Endothelial cell of umbilical vein (primary cell): Measurements from ENCODE around the gene TXNRD3.

Experiments used
- POLR2AphosphoS5 ChIP-seq: IDR thresholded peaks from 2 replicates; pipeline ENCODE4 v1.6.1; 2012; ENCODE audit warnings: low read depth, mild to moderate bottlenecking, control low read depth, low read length, moderate library complexity; ENCODE audit not compliant: insufficient read depth
- TF ChIP-seq, protein P1 (sequence below), 2 donors: IDR thresholded peaks; 1 replicate in 1 of 2; 2 replicates in 1 of 2; pipeline ENCODE4 v1.5.1; 2011; ENCODE audit warnings: low read length in 2 of 2, mild to moderate bottlenecking in 2 of 2, moderate library complexity in 2 of 2, control low read depth in 1 of 2, inconsistent platforms in 1 of 2, low read depth in 1 of 2; ENCODE audit not compliant: insufficient read depth in 1 of 2; ENCODE audit errors: extremely low read depth in 1 of 2

DNA sequence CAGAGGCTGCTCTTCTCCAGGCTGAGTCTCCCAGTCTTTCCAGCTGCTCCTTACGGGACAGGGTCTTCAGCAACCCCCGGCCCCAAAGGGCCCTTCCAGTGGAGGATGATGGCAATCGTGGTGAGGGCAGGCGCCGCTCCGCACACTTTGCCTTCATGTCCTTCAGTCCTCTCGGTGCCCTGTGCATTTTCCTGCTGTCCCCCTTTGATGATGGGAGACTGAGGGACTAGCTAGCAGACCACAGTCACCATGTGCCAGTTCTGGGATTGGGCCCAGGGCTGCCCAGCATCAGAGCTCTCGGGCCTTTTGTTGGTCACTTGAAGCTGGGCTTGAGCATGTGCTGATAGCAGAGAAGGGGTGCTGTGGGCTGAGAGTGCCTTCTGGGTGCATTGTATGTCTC is 8.8 kb upstream of the TXNRD3 start:
- TF ChIP-seq POLR2AphosphoS5, result no peak
- TF ChIP-seq, protein P1, sequence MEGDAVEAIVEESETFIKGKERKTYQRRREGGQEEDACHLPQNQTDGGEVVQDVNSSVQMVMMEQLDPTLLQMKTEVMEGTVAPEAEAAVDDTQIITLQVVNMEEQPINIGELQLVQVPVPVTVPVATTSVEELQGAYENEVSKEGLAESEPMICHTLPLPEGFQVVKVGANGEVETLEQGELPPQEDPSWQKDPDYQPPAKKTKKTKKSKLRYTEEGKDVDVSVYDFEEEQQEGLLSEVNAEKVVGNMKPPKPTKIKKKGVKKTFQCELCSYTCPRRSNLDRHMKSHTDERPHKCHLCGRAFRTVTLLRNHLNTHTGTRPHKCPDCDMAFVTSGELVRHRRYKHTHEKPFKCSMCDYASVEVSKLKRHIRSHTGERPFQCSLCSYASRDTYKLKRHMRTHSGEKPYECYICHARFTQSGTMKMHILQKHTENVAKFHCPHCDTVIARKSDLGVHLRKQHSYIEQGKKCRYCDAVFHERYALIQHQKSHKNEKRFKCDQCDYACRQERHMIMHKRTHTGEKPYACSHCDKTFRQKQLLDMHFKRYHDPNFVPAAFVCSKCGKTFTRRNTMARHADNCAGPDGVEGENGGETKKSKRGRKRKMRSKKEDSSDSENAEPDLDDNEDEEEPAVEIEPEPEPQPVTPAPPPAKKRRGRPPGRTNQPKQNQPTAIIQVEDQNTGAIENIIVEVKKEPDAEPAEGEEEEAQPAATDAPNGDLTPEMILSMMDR (IDR thresholded peaks at IDR 0.05; ENCODE audit: extremely low read depth in 1 of 2, insufficient read depth in 1 of 2, low read depth in 1 of 2, low read length in 2 of 2), result no peak
